GM06990 (cell line): ENCODE data around the gene ADGRG2.

Experiments used
- DNase-seq: peaks from one replicate; pipeline ENCODE4 v3.0.0-alpha.2; 2011; ENCODE audit not compliant: insufficient read length; ENCODE audit errors: extremely low read depth
- H3K27me3 ChIP-seq: replicated peaks from 2 replicates; pipeline ENCODE4 v1.6.0; 2011; ENCODE audit warnings: low read length; ENCODE audit not compliant: control insufficient read depth, insufficient read depth
- H3K36me3 ChIP-seq: 2 replicates; pipeline ENCODE4 v1.5.1; 2011; ENCODE audit warnings: low read length; ENCODE audit not compliant: control insufficient read depth, insufficient read depth
- H3K4me3 ChIP-seq: replicated peaks from 2 replicates; pipeline ENCODE4 v1.5.1; 2011; ENCODE audit warnings: low read depth, mild to moderate bottlenecking, control low read depth, low read length
- CTCF ChIP-seq: IDR thresholded peaks from 2 replicates; pipeline ENCODE4 v1.5.1; 2011; ENCODE audit warnings: low read length, control low read depth, mild to moderate bottlenecking, inconsistent platforms; ENCODE audit not compliant: insufficient read depth, poor library complexity, severe bottlenecking

Gene ADGRG2

DNA sequence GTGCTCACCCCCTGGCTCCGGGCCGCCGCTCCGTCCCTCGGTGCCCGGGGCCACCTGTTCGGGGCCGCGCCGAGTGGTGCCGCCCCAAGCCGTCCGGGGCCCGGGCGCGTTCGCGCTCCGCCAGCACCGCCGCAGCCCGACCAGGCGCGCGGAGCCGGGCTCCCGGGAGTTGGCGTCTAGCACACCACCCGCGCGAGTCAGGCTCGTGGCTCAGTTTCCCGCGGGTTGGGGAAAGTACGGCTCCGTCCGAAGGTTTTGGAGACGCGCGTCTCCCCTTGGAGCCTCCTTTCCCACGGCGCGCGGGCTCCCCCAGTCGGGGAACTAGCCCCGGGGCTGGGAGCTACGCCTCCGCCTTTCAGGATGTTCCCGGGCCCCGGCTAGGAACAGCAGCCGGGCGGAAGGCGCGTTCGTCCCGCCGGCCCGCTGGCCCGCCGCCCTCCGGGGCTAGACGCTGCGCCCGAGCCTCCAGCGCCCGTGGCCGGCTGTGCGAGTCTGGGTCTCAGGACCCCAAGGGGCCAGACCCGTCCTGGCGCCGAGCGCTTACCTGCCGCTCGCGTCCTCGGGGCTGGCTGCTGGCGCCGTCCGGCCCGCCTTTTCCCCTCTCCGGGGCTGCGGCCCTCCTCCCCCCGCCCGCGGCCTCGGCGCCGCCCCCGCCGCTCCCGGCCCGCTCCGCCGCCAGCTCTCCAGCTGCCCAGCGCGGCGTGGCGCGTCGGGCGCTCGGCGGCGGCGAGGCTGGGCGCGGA, at the start of gene ADGRG2:
ADGRG2 (minus strand) TSS at position 571 of the 743 bp plus-strand sequence. CDS start 53,634 bp downstream, outside the sequence.
- TF ChIP-seq CTCF: no peak
- H3K4me3 ChIP-seq: no peak within 1 kb of the TSS
- no peaks in the 10 kb centered on the region for H3K27me3 ChIP-seq
- no peaks in the 10 kb centered on the region for H3K36me3 ChIP-seq
- no peak for DNase-seq

DNA sequence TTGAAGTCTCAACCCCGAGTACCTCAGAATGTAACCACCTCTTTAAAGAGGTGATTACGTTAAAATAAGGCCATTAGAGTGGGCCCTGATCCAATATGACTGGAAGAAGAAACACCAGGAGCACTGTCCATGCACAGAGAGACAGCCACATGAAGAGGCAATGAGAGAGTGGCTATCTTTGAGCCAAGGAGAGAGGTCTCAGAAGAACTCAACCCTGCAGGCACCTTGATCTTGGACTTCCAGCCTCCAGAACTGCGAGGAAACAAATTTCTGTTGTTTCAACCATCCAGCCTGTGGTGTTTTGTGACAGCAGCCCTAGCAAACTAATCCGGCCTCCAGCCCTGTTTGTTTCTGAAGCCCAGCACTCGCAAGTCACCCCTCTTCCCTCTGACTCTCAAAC, 46.3 kb upstream of the ADGRG2 start:
- DNase-seq: no peak
- no peak for TF ChIP-seq CTCF
- no peak overlapping the region for H3K4me3 ChIP-seq
- H3K36me3 ChIP-seq: no peaks in the 10 kb centered on the region
- no peaks in the 10 kb centered on the region for H3K27me3 ChIP-seq

GRCh38 chrX:19162851-19163250, 40.6 kb upstream of the ADGRG2 start:
- Histone ChIP-seq H3K27me3 (no peaks in the 10 kb centered on the region), H3K4me3 (no peak overlapping the region), H3K36me3 (no peaks in the 10 kb centered on the region)
- no peak for TF ChIP-seq CTCF
- DNase-seq: no peak

DNA sequence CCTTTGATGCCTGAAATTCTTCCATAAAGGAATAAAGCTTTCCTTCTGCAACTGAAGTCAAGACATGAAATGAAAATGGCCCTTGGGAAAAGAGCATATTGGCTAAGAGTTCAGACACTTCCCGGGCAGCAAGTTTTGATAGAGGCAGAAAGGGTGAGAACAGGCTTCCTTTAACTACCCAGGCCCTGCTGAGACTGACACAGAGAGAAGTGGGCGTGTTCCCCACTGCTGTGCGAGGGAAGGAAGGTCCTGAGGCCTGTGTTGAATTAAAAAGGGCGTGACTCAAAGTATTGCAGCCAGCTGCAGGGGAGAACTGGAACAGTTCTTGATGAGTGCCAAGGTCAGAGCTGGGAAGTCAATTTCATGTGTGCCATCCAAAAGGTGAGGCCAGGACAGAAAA, 33.9 kb upstream of the ADGRG2 start:
- TF ChIP-seq CTCF: no peak
- Histone ChIP-seq H3K36me3 (no peaks in the 10 kb centered on the region), H3K4me3 (no peak overlapping the region), H3K27me3 (no peaks in the 10 kb centered on the region)
- DNase-seq: no peak

- H3K4me3 ChIP-seq: no peak overlapping the region
- H3K27me3 ChIP-seq: no peaks in the 10 kb centered on the region
- no peaks in the 10 kb centered on the region for H3K36me3 ChIP-seq
- DNase-seq: no peak
- TF ChIP-seq CTCF: no peak
Measured at GRCh38 chrX:19152762-19153161, 30.5 kb upstream of the ADGRG2 start.
